Fibroblast of pulmonary artery (primary cell): ENCODE data around the gene C16orf86.

Experiments
- DNase-seq: peaks from one replicate; pipeline ENCODE4 v3.0.0-alpha.2; 2010; ENCODE audit warnings: low read depth
- H3K4me3 ChIP-seq: replicated peaks from 2 replicates; pipeline ENCODE4 v1.5.1; 2011; ENCODE audit warnings: low read depth, mild to moderate bottlenecking, control low read depth, low read length, moderate library complexity
- CTCF ChIP-seq: IDR thresholded peaks from 2 replicates; pipeline ENCODE4 v1.5.1; 2011; ENCODE audit warnings: mild to moderate bottlenecking, control low read depth, low read length, inconsistent platforms; ENCODE audit errors: missing control alignments

C16orf86 gene

DNA sequence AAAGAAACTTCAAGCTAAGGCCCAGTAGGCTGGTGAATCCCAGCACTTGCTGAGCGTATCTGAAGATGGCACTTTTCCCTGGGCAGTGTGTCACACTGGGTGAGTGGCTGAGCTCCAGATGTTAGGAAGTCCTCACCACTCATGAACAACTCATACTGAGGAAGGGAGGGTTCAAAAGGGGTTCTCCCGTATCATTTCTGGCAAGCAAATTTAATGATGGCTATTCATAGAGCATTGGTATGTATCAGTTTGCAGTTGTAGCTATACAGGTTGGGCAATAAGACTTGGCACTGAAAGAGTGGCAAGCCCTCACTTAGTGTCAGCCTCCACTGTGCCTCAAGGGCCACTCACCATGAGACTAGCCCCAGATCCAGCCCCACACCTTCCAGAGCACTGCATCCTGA lies 41.8 kb downstream of the C16orf86 start:
- H3K4me3 ChIP-seq = no peak overlapping the region
- no peak for DNase-seq
- no peak for TF ChIP-seq CTCF

DNA sequence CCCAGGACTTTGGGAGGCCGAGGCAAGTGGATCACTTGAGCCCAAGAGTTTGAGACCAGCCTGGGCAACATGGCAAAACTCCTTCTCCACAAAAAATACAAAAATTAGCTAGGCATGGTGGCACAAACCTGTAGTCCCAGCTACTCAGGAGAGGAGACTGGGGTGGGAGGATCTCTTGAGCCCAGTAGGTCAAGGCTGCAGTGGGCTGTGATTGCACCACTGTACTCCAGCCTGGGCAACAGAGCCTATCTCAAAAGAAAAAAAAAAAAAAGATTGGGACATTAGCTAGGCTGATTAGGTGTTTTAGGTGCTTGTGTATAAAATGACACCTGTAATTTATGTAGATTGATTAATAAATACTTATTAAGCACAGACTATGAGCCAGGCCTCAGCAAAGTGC lies 42.4 kb downstream of the C16orf86 start:
- TF ChIP-seq CTCF = no peak
- H3K4me3 ChIP-seq = no peak overlapping the region
- no peak for DNase-seq

DNA sequence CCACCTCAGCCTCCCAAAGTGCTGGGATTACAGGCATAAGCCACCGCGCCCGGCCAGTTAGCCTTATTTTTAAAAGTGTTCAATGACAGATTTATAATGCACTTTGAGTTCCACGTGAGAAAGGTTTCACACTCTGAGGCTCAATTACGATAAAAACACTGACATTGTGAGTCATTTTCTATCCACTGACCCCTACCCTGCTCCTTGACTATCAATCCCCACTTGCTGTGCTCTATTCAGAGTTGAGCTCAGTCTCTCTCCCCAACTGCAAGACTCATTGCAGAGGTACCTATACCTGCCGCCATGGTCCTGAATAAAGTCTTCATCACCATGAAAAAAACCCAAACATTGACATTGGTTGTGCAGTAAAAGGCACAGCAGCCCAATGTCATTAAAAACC lies 44.0 kb downstream of the C16orf86 start:
- H3K4me3 ChIP-seq = no peak overlapping the region
- no peak for TF ChIP-seq CTCF
- no peak for DNase-seq

DNA sequence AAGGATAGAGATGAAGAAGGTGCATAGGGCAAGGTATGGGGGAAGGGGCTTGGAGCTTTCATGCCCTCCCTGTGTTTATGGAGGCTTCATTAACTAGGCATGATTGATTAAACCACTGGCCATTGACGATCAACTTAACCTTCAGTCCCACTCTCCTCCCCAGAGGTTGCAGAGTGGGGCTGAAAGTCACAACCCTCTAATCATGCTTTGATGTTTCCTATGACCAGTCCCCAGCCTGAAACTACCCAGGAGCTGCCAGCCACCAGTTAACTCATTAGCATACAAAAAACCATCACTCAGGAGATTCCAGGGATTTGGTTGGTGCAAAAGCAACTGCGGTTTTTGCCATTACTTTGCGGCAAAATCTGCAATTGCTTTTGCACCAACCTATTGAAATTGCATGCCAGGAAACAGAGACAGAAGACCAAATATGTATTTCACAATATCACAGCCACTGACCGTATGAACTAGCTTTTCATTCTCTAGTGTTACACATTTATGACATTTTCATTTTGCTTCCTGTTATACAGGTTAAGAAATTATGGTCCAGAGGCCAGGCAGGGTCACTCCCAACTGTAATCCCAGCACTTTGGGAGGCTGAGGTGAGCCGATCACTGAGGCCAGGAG lies 47.1 kb downstream of the C16orf86 start:
- no peak for TF ChIP-seq CTCF
- DNase-seq = no peak
- H3K4me3 ChIP-seq = no peak overlapping the region

- no peak for DNase-seq
- no peak overlapping the region for H3K4me3 ChIP-seq
- TF ChIP-seq CTCF = no peak
Observed at GRCh38 chr16:67714522-67714921, 47.9 kb downstream of the C16orf86 start.

DNA sequence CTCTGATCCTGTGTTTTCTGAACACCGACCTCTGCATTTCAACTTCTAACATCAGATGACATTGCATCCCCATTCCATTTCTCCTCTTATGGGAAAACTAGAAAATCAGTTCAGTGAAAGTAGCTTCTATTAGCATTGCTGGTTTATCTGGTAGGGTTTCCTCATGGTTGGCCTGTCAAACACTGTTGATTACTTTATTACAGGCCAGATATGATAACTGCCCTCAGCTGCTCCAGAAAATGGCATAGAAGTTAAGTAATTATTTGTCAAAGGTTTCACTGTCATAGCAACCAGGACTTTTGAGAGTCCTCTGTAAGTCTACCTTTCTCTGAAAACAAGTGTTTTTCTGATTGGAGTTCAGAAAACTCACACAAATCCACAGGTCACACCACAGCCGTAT lies 49.5 kb downstream of the C16orf86 start:
- no peak for TF ChIP-seq CTCF
- no peak overlapping the region for H3K4me3 ChIP-seq
- DNase-seq = no peak
